T-helper 1 cell treated with Interleukin-12 subunit alpha and Interleukin-12 subunit beta and Interleukin-4 antibody, amounts not matched to agents 30 μg/mL and 1 μg/mL, for 36 hours (primary cell): Measurements from ENCODE around the gene SLC7A9.
"Not testable (repeated sequence)": the region's sequence is repeated elsewhere in the genome, so short reads cannot be mapped to it uniquely, and the experiment has no call there.

ENCODE experiments used
- H3K27ac Mint-ChIP-seq: one replicate; pipeline ENCODE4 v1.8.0; 2021; ENCODE audit warnings: mild to moderate bottlenecking, mixed read lengths
- H3K27me3 Mint-ChIP-seq: one replicate; pipeline ENCODE4 v1.8.0; 2021; ENCODE audit warnings: low read depth, mixed read lengths
- H3K36me3 Mint-ChIP-seq: one replicate; pipeline ENCODE4 v1.8.0; 2021; ENCODE audit warnings: low read depth, mixed read lengths
- H3K4me1 Mint-ChIP-seq: one replicate; pipeline ENCODE4 v1.8.0; 2021; ENCODE audit warnings: low read depth, mixed read lengths
- H3K4me3 Mint-ChIP-seq: one replicate; pipeline ENCODE4 v1.8.0; 2021; ENCODE audit warnings: mild to moderate bottlenecking, moderate library complexity, mixed read lengths
- H3K9me3 Mint-ChIP-seq: one replicate; pipeline ENCODE4 v1.8.0; 2021; ENCODE audit warnings: mixed read lengths

SLC7A9 gene

DNA sequence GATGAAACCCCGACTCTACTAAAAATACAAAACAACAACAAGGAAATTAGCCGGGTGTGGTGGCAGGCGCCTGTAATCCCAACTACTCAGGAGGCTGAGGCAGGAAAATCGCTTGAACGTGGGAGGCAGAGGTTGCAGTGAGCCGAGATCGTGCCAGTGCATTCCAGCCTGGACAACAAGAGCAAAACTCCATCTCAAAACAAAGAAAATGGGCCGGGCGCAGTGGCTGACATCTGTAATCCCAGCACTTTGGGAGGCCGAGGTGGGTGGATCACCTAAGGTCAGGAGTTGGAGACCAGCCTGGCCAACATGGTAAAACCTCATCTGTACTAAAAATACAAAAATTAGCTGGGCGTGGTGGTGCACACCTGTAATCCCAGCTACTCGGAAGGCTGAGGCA, 37.5 kb downstream of the SLC7A9 start:
- H3K4me3 Mint-ChIP-seq, H3K27me3 Mint-ChIP-seq, H3K9me3 Mint-ChIP-seq, H3K4me1 Mint-ChIP-seq, H3K27ac Mint-ChIP-seq, H3K36me3 Mint-ChIP-seq: not testable (repeated sequence)

DNA sequence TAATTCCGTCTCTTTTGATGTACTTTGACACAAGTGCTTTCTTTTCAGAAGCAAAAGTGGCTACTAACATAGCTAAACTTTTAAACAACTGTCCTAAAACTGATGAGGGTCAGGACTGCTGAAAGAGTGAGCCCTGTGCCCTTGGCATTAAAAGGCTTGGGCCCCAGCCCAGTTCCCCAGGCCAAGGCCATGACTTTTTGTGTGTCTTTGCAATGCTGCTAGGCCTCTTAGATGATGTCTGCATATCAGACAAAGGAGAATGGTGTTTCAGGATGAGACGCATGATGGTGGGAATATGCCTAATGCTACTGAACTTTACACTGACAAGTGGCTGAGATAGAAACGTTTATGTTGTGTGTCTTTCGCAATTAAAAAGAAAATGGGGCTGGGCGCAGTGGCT, 38.0 kb downstream of the SLC7A9 start:
- no peaks in the 10 kb centered on the region for H3K4me1 Mint-ChIP-seq
- peaks cover 4% of the 10 kb centered on the region for H3K27me3 Mint-ChIP-seq
- no peaks in the 10 kb centered on the region for H3K36me3 Mint-ChIP-seq
- no peak overlapping the region for H3K27ac Mint-ChIP-seq
- no peak overlapping the region for H3K4me3 Mint-ChIP-seq
- no peaks in the 10 kb centered on the region for H3K9me3 Mint-ChIP-seq

DNA sequence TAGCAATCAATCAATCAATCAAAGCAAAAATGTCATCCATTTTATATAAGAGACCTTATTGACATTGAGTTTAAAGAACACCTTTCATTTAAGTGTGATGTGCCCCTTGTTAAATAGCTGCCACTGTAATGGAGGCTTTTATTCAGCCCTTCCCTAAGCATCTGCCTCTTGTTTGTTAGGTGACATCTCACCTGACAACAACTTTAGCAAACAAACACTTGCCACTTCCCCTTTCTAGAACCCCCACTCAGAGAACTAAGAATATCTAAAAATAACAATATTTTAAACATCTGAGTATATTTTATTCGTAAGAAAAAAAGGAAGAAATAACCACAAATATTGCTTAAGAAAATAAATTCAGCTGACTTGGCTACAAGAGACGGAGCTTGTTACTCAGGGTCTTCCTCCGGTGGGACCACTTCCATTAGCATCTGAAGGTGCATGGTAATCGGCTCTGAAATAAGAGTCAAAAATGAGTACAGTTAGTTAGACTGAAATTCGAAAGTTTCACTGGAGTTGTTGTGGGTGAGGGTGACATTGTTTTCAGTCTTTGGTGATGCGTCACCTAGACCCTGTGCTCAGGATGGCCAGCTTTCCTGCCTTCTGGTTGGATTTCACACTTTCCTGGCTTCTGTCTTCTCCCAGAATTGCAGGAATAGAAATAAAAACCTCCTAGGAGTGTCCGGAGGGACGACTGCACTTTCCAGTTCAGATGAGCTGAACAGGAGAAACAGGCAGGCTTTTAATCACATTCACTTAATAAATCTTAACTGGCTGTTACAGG, 39.1 kb downstream of the SLC7A9 start:
- Mint-ChIP-seq H3K4me3 (no peak overlapping the region), H3K9me3 (no peaks in the 10 kb centered on the region), H3K36me3 (no peaks in the 10 kb centered on the region), H3K4me1 (no peaks in the 10 kb centered on the region), H3K27ac (no peak overlapping the region), H3K27me3 (peaks cover 4% of the 10 kb centered on the region)

DNA sequence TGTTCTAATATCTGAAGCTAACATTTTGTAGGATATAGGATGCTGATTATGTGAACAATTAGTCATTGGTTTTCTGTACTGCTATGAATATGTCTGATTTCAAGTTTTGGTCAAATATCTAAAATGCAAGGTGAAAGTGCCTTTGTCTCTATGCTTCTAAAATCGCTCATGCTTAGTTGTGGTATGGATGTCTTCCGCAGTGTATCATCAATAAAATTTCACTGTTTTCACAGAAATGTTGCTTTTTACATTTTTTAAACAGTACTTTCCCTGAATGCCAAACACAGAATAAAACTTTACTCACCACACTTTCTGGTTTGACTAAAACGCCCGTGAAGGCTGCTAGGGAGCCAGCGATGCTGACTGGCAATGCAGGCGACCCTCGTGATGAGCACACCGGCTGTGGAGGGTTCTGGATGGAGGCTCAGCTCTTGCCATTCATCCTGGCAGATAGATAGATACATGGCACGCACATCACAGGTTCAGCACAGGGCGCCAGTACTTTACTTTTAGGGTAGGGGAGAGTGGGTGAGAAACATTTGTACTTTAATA, 40.1 kb downstream of the SLC7A9 start:
- Mint-ChIP-seq H3K9me3 (no peaks in the 10 kb centered on the region), H3K36me3 (no peaks in the 10 kb centered on the region), H3K4me1 (no peaks in the 10 kb centered on the region), H3K27ac (no peak overlapping the region), H3K4me3 (no peak overlapping the region), H3K27me3 (peaks cover 4% of the 10 kb centered on the region)

DNA sequence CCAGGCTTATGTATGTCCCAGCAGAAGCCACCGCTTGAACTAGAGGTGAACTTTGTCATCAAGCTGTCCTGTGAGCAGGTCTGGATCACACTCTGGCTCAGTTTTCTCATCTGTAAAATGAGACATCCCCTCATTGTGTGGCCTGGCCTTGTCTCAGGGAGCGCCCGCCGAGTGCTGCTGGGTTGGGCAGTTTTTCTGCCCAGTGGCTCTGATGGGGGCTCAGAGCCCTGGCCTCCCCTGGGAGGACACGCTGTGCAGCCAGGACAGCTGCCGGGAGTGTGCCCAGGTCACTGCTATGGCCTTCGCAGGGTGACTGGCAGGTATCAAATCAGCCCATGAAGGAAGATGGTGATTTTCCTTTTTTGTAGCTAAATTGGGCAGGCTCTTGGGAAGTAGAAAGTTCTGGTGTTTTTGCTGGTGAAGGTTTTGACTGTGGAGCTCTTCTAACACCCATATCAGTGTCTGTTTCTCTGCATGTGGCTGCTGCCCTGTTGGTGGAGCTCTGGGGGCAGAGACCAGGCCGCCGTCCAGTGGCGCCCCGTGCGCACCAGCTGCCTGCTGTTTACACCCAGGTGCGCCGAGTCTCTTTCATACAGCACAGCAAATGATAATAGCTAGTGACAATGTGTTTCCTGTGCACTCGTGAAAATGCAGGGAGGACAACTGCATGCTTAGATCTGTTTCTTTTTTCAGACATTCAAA, 40.8 kb downstream of the SLC7A9 start:
- no peak overlapping the region for H3K4me3 Mint-ChIP-seq

DNA sequence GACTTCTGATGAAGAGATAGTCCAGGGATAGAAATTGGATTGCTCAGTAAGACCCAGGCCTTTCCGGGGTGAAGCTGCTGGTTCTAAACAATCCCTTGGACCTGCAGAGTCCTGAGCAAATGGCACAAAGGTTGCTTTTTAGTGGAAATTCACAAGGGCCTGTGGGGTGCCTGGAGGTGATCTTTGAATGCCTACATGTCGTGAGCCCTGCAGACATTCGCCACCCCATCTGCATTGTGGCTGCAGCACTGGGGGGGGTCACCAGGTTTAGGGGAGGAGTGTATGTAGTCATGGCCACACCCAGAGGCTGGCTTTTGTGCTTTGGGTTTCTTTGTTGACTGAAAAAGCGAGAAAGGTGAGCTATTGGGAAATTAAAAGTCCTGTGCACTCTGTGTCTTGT, 41.4 kb downstream of the SLC7A9 start:
- Mint-ChIP-seq H3K27ac (no peak overlapping the region), H3K4me1 (no peaks in the 10 kb centered on the region)

More for the DNA sequence above, 40.8 kb downstream of the SLC7A9 start:
- Mint-ChIP-seq H3K27me3 (peaks cover 4% of the 10 kb centered on the region), H3K27ac (no peak overlapping the region), H3K9me3 (no peaks in the 10 kb centered on the region), H3K4me1 (no peaks in the 10 kb centered on the region), H3K36me3 (no peaks in the 10 kb centered on the region)

DNA sequence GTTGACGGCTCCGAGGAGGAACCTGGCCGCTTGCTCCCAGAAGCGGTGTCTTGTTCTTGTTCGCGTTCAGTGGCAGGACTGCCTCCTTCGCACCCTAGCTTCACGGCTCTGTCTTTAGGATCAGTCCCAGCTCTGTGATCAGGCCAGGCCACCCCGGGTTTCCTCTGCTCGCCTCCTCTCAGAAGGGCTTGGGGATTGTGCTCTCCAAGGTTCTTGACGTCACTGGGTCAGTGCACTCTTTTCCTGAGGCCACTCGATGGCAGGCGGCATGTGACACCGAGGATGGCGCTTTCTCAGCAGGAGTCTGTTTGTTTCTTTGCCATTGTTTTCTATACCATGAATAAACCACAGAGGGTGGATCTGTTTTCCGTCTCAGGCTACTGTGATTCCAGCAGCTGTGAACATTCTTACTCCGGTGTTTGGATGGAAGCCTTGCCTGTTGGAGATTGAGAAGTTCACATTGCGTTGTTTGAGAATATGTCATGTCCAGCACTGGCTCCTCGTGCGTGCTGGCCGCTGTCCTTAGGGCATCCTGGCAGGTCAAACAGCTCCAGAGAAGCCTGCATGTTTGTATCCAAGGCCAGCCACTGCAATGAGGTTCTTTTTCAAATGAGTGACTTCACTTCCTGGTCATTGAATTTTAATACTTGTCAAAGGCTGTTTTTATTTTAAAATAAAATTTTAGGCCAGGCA, 44.5 kb downstream of the SLC7A9 start:
- Mint-ChIP-seq H3K4me3 (no peak overlapping the region), H3K4me1 (no peaks in the 10 kb centered on the region), H3K27me3 (peaks cover 6% of the 10 kb centered on the region), H3K36me3 (no peaks in the 10 kb centered on the region), H3K9me3 (no peaks in the 10 kb centered on the region), H3K27ac (no peak overlapping the region)

More for the DNA sequence above, 41.4 kb downstream of the SLC7A9 start:
- Mint-ChIP-seq H3K4me3 (no peak overlapping the region), H3K9me3 (no peaks in the 10 kb centered on the region), H3K27me3 (peaks cover 4% of the 10 kb centered on the region), H3K36me3 (no peaks in the 10 kb centered on the region)

DNA sequence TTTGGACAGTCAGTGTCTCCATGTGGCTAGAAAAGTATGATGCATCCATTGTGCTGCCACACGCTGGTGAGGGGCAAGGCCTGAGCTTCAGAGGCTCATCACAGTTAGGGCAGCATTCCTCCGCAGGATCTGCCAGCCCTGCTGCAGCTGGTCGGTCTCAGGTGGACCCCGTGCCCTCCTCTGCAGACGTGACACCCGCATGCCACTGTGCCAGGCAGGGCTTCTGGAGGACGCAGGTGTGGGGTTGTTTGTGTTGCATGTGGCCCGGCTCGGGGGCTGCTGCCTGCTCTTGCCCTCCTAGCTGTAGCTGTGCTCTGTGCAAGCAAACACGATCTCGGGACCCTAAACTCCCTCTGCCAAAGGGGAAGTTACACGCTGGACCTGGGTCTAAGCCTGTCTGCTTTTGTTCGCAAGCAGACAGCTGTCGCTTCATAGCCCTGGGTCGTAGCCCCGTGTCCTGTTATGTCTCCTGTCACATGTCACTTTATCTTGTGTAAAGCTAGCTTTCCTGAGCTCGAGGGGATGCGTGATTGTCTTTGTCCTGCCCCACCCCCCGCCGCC, 45.3 kb downstream of the SLC7A9 start:
- H3K27me3 Mint-ChIP-seq = peaks cover 13% of the 10 kb centered on the region
- H3K4me3 Mint-ChIP-seq = no peak overlapping the region
- no peak overlapping the region for H3K27ac Mint-ChIP-seq
- no peaks in the 10 kb centered on the region for H3K36me3 Mint-ChIP-seq
- peaks cover 2% of the 10 kb centered on the region for H3K4me1 Mint-ChIP-seq
- H3K9me3 Mint-ChIP-seq = no peaks in the 10 kb centered on the region

DNA sequence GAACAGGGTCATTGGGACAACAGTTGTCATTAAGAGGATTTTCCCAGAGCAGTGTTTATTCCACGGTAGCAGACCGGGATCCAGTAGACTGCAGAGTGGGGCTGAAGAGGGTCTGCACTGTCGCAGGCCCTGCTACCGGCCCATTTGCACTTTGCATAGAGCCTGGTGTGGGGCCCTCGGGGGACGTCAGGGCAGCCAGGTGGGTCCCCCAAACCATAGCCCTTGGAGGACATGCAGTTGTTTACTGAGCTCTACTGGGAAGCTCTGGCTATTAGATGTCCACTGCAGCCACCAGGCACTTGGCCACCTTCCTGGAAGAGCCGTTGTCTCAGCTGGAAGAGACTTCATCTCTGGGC, 45.8 kb downstream of the SLC7A9 start:
- Mint-ChIP-seq H3K36me3 (no peaks in the 10 kb centered on the region), H3K4me3 (no peak overlapping the region), H3K27ac (no peak overlapping the region), H3K27me3 (peaks cover 13% of the 10 kb centered on the region), H3K4me1 (peaks cover 2% of the 10 kb centered on the region), H3K9me3 (no peaks in the 10 kb centered on the region)

DNA sequence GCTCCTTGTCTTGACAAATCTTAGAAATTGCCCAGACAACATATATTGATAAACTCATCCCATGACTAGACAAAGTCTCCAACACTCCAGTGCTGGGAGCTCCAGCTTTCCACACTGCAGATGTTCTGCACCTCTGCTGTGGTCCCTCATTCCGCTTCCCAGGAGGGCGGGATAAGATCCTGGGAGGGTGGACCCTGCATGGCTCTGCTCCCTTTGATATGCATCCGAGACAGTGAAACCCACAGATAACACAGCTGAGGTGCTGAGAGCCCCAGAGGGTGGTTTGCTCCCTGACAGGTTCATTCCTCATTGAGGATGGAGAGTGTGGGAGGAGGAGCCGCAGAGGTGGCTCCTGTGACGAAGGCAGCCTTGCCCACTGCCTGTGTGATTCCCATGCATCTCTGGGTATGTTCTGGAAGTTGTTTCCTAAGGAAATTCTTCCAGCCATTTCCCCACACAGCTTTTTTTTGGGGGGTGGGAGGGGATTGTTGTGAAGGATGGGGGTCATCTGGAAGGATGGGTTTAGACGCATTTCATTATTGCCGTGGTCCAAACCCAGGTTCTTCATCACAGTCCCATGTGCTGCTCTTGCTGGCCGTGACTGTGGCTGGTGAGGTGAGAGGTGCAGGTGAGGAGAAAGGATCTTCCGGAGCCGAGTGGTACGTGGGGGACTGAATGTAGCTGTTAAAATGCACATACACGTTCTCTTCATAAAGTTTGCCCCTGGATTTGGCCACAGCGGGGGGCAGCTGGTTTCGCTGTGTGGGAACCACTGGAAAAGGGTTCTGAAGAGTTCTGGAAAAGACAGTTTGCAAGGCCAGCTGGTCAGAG, 46.4 kb downstream of the SLC7A9 start:
- no peak overlapping the region for H3K4me3 Mint-ChIP-seq
- H3K9me3 Mint-ChIP-seq = no peaks in the 10 kb centered on the region
- peaks cover 2% of the 10 kb centered on the region for H3K4me1 Mint-ChIP-seq
- H3K27ac Mint-ChIP-seq = no peak overlapping the region
- no peaks in the 10 kb centered on the region for H3K36me3 Mint-ChIP-seq
- H3K27me3 Mint-ChIP-seq = peaks cover 13% of the 10 kb centered on the region

DNA sequence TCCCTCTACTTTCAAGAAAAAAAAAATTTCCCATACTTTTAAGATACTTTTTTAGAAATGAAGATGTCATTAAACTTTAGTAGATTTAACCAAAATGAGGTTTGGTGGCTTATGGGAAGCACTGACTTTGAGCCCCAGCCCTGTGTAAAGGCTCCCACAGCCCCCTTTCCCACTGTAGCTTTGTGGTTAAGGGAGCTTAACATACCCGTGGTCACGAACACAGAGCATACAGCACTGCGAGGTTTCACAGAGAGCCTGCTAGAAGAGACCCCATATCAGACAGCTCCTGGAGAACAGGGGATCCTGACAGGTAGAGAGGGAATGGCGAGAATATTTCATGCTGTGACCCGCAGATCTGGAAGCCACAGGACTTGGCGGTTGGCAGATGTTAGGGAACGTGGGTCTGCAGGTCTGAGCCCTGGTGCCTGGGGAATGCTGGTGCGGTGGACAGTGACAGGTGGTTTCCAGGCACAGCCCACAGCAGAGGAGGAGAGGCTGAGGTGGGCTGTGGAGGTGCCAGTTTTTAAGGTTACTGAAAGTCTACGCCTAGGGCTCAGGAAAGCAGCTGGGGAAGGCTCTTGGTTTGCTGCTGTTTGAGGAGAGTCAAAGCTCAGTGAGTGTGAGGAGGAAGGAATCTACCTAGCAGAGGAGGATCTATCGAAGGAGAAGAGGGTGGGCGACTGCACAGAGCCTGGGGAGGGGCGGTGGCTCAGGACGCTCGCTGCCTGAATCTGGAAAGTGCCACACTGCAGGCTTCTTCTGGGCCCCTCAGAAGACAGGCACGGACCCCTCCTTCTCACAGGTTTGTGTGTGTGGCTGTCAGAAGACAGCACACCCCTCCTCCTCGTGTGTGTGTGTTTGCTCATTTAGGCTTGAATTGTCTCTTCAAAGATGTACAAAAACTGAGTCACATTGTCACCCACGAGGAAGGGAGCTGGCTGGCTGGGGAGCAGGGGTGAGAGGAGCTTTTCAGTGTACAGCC, 49.9 kb downstream of the SLC7A9 start:
- Mint-ChIP-seq H3K4me1 (peaks cover 2% of the 10 kb centered on the region), H3K9me3 (no peaks in the 10 kb centered on the region), H3K27ac (peak overlapping the region; percentile 4), H3K36me3 (no peaks in the 10 kb centered on the region), H3K4me3 (no peak overlapping the region), H3K27me3 (peaks cover 17% of the 10 kb centered on the region)

DNA sequence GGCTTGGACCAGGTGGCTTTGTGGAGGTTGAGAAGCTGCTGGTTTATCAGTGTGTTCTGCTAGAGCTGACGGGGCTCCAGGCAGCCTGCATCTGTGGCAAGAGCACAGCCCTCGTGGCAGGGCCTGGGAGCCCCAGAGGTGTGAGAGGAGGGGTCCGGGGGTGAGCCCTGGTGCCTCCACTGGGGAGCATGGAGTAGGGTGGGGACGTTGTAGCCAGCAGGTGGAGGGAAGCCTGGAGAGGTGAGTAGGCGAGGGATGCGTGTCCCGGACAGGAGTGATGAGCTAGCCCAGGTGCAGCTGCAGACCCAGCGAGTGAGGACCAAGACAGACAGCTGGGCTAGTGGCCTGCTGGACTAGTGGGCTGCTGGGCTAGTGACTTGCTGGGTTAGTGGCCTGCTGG, 51.0 kb downstream of the SLC7A9 start:
- H3K9me3 Mint-ChIP-seq = no peaks in the 10 kb centered on the region
- H3K4me1 Mint-ChIP-seq = peaks cover 2% of the 10 kb centered on the region
- H3K36me3 Mint-ChIP-seq = no peaks in the 10 kb centered on the region
- H3K27ac Mint-ChIP-seq = no peak overlapping the region
- peaks cover 17% of the 10 kb centered on the region for H3K27me3 Mint-ChIP-seq
- H3K4me3 Mint-ChIP-seq = no peak overlapping the region
